Measurements from ENCODE around the gene SNUPN.

- TF ChIP-seq CTCF (IDR thresholded peaks at IDR 0.05 in 2 of 3, conservative IDR thresholded peaks at IDR 0.05 in 1 of 3; ENCODE audit: control insufficient read depth in 2 of 3, extremely low read depth in 1 of 3, insufficient read depth in 1 of 3, low read depth in 3 of 3, low read length in 3 of 3) = no peak
- no peak for TF ChIP-seq ZNF274 (IDR thresholded peaks at IDR 0.05; ENCODE audit: insufficient read depth, insufficient read length)
Observed at GRCh38 chr15:75649045-75649761, 23.7 kb upstream of the SNUPN start.
